GM21367 (cell line): Measurements from ENCODE around the gene CDC73.
"Not testable (repeated sequence)": the region's sequence is repeated elsewhere in the genome, so short reads cannot be mapped to it uniquely, and the experiment has no call there.

Source experiments
- ATAC-seq: cut with Tn5 transposase; IDR thresholded peaks from one replicate; pipeline ENCODE4 v1.9.1; 2021; ENCODE audit not compliant: unreplicated experiment

Gene CDC73

DNA sequence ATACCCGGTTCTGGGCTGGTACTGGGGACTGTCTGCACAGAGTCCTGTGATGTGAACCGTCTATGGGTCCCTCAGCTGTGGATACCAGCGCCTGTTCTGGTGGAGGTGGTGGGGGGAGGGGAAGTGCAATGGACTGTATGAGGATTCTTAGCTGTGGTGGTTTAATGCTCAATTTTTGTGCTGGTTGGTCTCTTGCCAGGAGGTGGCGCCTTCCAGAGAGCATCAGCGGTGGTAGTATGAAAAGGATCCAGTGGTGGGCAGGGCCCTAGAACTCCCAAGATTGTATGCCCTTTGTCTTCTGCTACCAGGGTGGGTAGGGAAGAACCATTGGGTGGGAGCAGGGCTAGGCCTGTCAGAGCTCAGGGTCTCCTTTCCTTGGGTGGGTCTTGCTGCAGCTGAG is 153.9 kb downstream of the CDC73 start:
- ATAC-seq, result no peak

DNA sequence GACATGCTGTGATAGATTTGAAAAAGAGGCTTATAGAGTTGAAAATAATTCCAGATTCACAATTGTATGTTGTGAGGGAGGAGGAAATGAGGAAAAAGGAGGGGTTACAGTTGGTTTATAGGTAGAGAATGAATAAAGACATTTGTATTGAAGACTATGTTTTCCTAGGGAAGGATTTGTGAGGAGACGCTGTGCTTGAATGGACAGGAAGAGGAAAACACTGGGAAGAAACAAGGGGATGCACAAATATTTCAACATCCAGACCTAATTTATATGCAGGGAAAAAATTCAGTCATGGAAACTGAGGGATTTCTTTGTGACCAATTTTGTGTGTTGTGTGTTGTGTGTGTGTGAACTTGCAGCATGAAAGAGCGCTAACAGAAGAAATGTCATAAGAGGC is 157.1 kb downstream of the CDC73 start:
- no peak for ATAC-seq

DNA sequence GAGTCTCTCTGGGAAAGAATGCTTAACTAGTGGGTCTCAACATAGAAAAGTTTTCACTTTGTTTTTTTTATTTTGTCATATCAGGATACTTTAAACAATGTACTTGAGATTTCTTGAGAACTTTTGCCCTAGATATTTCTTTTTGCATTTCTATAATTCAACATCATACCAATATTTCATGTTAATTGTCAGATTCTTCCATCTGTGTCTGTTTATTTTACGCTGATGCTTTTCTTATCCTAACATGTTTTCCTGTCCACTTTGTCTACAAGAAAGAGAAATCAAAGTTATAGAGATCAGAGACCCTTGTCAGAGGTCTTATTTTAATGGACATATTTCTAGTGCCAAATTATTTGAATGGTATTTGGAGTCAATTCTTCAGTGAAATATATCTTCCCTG is 160.1 kb downstream of the CDC73 start:
- ATAC-seq, result no peak

DNA sequence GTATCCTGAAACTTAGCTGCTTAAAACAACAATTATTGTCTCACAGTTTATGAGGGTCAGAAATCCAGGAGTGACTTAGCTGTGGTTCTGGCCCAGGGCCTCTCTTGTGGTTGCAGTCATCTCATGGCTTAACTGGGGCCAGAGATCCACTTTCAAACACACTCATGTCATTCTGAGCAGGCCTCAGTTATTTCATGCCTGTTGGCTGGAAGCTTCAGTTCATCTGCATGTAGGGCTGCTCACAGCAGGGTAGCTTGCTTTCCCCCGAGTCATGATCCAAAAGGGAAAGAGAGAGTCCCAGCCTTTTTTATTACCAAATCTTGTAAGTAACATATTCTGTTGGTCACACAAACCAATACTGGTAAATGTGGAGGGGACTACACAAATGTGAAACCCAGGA is 161.2 kb downstream of the CDC73 start:
- ATAC-seq, result no peak

DNA sequence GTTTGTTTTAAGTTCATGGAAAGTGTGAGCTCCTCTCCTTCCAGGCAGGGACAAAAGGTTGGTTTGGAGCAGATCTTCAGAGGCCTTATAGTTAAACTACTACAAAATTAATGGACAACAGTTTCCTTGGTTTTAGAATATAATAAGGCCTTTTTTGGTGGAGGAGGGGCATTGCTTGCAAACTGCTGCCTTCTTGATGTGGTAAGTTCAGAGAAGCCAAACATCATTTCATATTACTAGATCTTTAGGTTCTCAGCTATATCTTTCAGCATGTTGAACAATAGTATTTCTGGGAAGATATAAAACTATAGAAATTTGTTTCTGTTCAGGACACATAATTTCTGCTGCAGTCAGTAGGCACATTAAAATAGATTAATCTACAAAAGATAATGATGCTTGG is 162.4 kb downstream of the CDC73 start:
- no peak for ATAC-seq

DNA sequence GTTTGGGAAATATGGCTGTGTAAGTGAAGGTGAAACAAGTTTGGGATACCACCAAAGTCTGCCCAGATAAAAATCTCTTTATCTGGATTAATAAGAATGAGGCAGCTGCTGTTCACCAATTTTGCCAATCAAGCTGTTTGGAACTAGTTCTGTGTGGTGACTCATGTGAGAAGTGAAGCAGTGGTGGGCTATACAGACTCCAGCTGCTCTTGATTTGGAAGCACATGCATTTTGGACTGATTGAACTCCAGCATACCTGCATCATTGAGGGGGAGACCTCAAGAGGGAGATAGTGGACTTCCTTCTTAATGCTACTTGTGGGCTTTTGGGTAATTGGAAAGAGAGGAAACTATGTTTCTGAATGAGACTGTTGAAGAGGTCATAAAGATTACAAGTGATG is 163.8 kb downstream of the CDC73 start:
- no peak for ATAC-seq

DNA sequence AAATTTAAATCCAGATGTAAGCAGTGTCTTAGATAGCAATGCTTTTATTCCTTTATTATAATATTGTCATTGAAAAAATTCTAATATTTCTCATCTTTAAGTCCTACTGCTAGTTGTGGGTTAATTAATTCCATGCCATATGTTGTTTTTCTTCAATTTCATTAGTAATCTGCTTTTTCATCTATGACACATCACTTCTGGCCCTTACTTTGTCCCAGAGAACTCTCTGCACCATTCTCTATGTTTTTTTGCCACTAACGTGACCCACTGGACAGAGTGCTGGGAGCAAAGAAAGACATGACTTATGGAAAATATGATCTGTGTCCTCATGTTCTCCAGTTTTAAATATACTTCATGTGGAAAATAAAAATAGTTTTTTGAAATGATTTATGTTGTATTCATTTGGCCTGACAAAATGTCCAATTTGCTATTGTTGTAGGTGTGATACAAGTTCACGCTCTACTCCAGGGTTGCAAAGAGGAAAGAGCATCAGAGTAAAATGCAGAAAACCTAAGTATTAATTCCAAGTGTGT is 166.8 kb downstream of the CDC73 start:
- not testable (repeated sequence) for ATAC-seq

DNA sequence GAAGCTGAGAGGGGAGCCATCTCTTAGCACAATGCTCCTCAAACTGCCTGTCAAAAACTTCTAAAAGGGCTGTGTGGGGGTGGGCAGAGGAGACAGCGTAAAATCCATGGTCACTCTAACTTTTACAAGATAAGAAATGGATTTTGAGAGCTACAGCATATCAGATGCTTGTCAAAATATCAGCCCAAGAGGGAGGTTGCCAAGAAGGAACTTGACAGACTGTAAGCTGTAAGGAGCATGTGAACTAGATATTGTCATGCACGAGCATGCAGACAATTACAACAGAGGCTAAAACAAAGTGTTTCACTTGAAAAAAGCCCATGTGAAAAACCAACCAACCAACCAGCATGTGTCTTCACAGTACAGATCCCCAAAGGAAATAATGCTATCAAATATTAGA is 171.9 kb downstream of the CDC73 start:
- ATAC-seq, result no peak

DNA sequence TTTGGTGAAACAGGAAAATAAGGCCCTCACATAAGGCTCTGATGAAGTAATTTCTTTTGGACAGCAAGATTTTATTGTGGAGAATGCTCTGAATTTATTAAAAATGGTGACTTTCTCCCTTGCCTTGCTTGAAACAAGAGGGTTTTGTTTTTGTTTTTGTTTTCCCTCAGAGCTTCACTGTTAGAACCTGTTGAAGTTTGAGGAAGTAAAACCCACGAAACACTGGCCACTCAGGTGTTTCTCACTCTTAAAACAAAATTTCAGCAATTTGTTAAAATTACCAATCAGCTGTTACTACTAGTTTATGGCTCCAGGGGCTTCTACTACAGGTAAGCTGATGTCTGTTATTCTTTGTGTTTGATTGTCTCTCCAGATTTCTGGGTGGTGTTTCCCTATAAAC is 177.2 kb downstream of the CDC73 start:
- ATAC-seq, result peak; percentile 72

DNA sequence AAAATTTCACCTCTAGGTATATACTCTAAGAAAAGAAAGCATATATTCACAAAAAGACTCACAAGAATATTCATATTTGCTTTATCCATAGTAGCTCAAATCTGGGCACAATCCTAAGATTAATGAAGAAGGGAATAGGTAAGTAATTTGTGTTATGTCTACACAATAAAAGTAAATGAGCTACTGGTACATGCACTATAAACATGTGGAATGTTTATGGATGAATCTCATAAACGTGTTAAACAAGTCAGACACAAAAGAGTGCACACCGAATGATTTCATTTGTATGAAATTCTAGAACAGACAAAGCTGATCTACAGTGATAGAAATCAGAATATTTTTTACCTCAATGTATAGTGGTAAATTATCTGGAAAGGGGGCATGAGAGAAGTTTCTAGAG is 179.9 kb downstream of the CDC73 start:
- no peak for ATAC-seq

DNA sequence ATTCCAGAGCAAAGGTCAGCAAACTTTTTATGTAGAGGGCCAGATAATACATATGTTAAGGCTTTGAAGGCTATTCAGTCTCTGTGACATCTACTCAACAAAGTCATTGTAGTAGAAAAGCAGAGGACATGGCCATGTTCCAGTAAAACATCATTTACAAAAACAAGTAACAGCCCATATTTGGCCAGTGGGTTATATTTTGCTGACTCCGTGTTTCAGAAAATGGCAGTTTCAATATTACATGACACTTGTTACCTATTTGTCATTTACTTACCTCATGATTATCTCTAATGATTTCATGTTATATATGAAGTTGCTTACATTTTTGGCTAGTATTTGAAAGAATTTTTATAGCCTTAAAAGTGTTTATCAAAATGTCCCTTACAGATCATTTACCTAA is 182.0 kb downstream of the CDC73 start:
- no peak for ATAC-seq
